ENCODE data around the gene CRISP1. TPM values are rescaled to one million over a fixed set of nuclear protein-coding genes. Genes with fewer than 3 reads are reported as not detected.

Gene CRISP1
- total RNA-seq, 1 donor from 2014 or later: not detected

Other genes starting within 250 kb of the CRISP1 start
- gene RHAG, start 229.7 kb downstream of the CRISP1 start, total RNA-seq: 0.62 TPM
- gene CRISP2, start 153.0 kb downstream of the CRISP1 start, total RNA-seq: not detected
- not detected for gene CRISP3, start 122.1 kb downstream of the CRISP1 start, total RNA-seq
- gene PGK2, start 79.2 kb downstream of the CRISP1 start, total RNA-seq: not detected
- gene DEFB114, start 97.6 kb upstream of the CRISP1 start, total RNA-seq: not detected
- not detected for gene DEFB113, start 103.1 kb upstream of the CRISP1 start, total RNA-seq
- not detected for gene DEFB110, start 155.5 kb upstream of the CRISP1 start, total RNA-seq
- gene DEFB112, start 183.4 kb upstream of the CRISP1 start, total RNA-seq: not detected